Upper lobe of left lung (tissue), 6 donors: Measurements from ENCODE around the gene AVP. TPM values are rescaled to one million over a fixed set of nuclear protein-coding genes. Genes with fewer than 3 reads are reported as not detected.
"Not testable (repeated sequence)": the region's sequence is repeated elsewhere in the genome, so short reads cannot be mapped to it uniquely, and the experiment has no call there.

Source experiments
- ATAC-seq, 2 donors: fragments of 200-7000 bp; cut with Tn5 transposase; one replicate each; pipeline ENCODE4 v1.9.1; 2022; ENCODE audit warnings: mild to moderate bottlenecking in 2 of 2, moderate library complexity in 2 of 2; ENCODE audit not compliant: low FRiP score in 2 of 2
- DNase-seq, 2 donors: peaks; one replicate each; pipeline ENCODE4 v3.0.0-alpha.2; 2019 to 2020
- H3K27ac ChIP-seq, 4 donors: fragments of 200-600 bp; sonication (generic); one replicate each; pipeline ENCODE4 v1.5.1; 2016 to 2019
- H3K27me3 ChIP-seq, 4 donors: fragments of 200-600 bp; sonication (generic); one replicate each; pipeline ENCODE4 v1.5.1; 2017 to 2019
- H3K36me3 ChIP-seq, 4 donors: fragments of 200-600 bp; sonication (generic); one replicate each; pipeline ENCODE4 v1.5.1; 2016 to 2019
- H3K4me1 ChIP-seq, 4 donors: fragments of 200-600 bp; sonication (generic); one replicate each; pipeline ENCODE4 v1.5.1; 2018 to 2019
- H3K4me3 ChIP-seq, 4 donors: fragments of 200-600 bp; sonication (generic); one replicate each; pipeline ENCODE4 v1.5.1; 2017 to 2019; ENCODE audit warnings: mild to moderate bottlenecking in 2 of 4, moderate library complexity in 1 of 4
- H3K9me3 ChIP-seq, 4 donors: fragments of 200-600 bp; sonication (generic); one replicate each; pipeline ENCODE4 v1.5.1; 2018 to 2019
- EP300 ChIP-seq, 4 donors: sonication (generic); formaldehyde crosslinking; IDR thresholded peaks; one replicate each; pipeline ENCODE4 v1.5.1; 2017; ENCODE audit warnings: antibody characterized with exemption in 4 of 4, control low read depth in 2 of 4
- POLR2A ChIP-seq, 4 donors: fragments of 450-650 bp; IDR thresholded peaks; one replicate each; pipeline ENCODE4 v1.5.1; 2016 to 2017; ENCODE audit warnings: antibody characterized with exemption in 4 of 4, mild to moderate bottlenecking in 2 of 4
- POLR2AphosphoS5 ChIP-seq, 2 donors: sonication (generic); formaldehyde crosslinking; IDR thresholded peaks; one replicate each; pipeline ENCODE4 v1.5.1; 2017; ENCODE audit warnings: antibody characterized with exemption in 2 of 2
- WGBS, 2 donors: methylation state at CpG; one replicate each; pipeline ENCODE4 v1.1.5; 2017 to 2018; 5-methylcytosine and 5-hydroxymethylcytosine counted together
- total RNA-seq, 6 donors: library from RNA; depleted of rRNA in 4 of 6; stranded (reverse); fragments of >200 nt in 4 of 6; gene quantifications; one replicate each; pipeline versions ENCODE4 v1.1.0 to v1.2.1, GENCODE V29; 2016 to 2021
- TF ChIP-seq, protein P1 (sequence below), 6 experiments: fragments of 450-650 bp in 4 of 6; fragments of 200-600 bp in 2 of 6; sonication (generic) in 2 of 6; IDR thresholded peaks; one replicate each; pipeline ENCODE4 v1.5.1; 2016 to 2019; ENCODE audit warnings: antibody characterized with exemption in 6 of 6
- donor health status: DM: no; HTN: no; CAD: no; lungs with moderate emphysema.
- donor health status: DM: no; HTN: yes; CAD: no; lungs with severe emphysema.

The AVP gene
- total RNA-seq, 6 donors from 2014 or later = not detected

DNA sequence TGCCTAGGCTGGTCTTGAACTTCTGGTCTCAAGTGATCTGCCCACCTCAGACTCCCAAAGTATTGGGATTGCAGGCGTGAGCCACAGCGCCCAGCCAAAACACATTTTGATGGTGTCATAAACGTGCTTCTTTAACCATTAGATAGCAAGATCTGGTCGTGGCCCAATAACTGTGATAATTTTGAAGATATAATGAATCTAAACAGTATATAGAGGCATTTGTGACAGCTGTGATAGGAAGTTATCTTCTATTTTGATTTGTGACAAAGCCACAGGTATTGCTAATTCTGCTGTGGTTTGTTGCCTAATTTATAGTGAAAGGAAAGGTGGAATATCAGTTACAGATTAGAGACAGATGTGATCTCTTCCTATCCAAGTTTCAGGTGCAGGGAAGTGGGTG is 13.8 kb downstream of the AVP start:
- peaks cover 0 to 13% (median 9%) of the 10 kb centered on the region in 4 donors for H3K27me3 ChIP-seq
- no peaks in the 10 kb centered on the region for H3K9me3 ChIP-seq
- peaks cover 4 to 15% (median 12%) of the 10 kb centered on the region in 4 donors for H3K4me1 ChIP-seq
- H3K36me3 ChIP-seq = no peaks in the 10 kb centered on the region
- DNase-seq (no peak), ATAC-seq (no peak)
- no peak overlapping the region for H3K4me3 ChIP-seq
- no peak overlapping the region for H3K27ac ChIP-seq
- WGBS, 2 donors = 82 to 86% methylated on average over 4 of the region's 4 CpGs
- no peak for TF ChIP-seq POLR2AphosphoS5 (IDR thresholded peaks at IDR 0.05)
- no peak for TF ChIP-seq EP300 (IDR thresholded peaks at IDR 0.05)
- TF ChIP-seq, protein P1, sequence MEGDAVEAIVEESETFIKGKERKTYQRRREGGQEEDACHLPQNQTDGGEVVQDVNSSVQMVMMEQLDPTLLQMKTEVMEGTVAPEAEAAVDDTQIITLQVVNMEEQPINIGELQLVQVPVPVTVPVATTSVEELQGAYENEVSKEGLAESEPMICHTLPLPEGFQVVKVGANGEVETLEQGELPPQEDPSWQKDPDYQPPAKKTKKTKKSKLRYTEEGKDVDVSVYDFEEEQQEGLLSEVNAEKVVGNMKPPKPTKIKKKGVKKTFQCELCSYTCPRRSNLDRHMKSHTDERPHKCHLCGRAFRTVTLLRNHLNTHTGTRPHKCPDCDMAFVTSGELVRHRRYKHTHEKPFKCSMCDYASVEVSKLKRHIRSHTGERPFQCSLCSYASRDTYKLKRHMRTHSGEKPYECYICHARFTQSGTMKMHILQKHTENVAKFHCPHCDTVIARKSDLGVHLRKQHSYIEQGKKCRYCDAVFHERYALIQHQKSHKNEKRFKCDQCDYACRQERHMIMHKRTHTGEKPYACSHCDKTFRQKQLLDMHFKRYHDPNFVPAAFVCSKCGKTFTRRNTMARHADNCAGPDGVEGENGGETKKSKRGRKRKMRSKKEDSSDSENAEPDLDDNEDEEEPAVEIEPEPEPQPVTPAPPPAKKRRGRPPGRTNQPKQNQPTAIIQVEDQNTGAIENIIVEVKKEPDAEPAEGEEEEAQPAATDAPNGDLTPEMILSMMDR (IDR thresholded peaks at IDR 0.05) = no peak
- no peak for TF ChIP-seq POLR2A (IDR thresholded peaks at IDR 0.05)

DNA sequence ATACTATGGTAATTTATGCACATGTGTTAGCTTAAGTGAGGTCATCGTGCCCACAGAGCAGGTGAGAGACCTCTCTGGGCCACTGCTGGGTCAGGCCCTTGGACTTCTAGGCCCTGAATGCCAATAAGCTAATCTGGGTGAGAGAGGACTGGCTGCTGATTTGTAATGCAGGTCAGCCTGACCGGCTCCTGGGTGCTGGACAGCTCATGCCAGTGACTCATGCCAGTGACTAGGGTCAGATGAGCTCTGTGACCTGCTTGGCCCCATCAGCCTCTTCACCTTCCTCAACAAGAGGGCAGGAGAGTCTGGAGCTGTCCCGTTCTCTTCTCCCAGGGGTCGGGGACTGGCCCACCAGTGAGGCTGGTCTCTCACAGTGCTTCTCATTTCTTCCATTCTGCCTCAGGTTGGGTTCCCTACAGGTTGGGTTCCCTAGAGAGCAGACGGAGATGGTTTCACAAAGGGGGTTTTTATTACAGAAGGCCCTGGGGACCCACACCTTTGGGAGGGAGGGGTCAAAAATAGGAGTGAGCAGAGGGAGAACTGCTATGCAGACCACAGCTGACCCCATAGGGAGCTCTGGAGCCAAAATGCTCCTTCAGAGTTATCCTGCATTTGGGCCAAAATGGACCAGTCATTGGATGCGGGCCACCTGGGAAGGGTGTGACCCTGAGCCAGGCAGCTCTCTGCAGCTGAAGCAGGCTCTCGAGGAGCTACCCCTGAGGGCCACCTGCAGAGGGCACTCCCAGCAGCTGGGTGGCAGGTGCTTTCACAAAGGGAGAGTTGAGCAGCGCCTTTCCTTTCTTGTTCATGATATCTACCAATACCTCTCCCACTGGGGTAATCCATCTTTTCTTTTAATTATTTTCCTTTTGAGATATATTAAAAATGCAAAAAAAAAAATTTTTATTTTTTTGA is 15.3 kb downstream of the AVP start:
- ATAC-seq (peak in 1 of 2 donors; percentile 20), DNase-seq (no peak)
- no peaks in the 10 kb centered on the region for H3K9me3 ChIP-seq
- 84 to 85% methylated on average over 6 to 7 of the region's 8 CpGs for WGBS, 2 donors
- no peak overlapping the region for H3K27ac ChIP-seq
- no peak overlapping the region for H3K4me3 ChIP-seq
- H3K27me3 ChIP-seq = peaks cover 0 to 13% (median 9%) of the 10 kb centered on the region in 4 donors
- H3K4me1 ChIP-seq = peaks cover 4 to 15% (median 12%) of the 10 kb centered on the region in 4 donors
- no peaks in the 10 kb centered on the region for H3K36me3 ChIP-seq
- TF ChIP-seq POLR2A (IDR thresholded peaks at IDR 0.05) (no peak), POLR2AphosphoS5 (IDR thresholded peaks at IDR 0.05) (no peak), EP300 (IDR thresholded peaks at IDR 0.05) (no peak)
- TF ChIP-seq, protein P1 (IDR thresholded peaks at IDR 0.05) = no peak

DNA sequence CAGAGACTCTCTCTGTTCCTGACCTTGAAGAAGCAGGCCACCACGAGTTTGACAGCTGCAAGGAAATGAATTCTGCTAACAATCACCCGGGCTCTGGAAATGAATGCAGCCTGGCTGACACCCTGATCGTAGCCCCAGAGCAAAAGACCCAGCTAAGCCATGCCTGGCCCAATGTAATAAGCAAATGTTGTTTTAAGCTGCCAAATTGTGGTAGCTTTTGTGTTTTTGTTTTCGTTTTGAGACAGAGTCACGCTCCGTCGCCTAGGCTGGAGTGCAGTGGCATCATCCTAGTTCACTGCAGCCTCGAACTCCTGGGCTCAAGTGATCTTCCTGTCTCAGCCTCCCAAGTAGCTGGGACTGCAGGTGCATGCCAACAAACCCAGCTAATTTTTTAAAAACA is 16.4 kb downstream of the AVP start:
- no peak overlapping the region for H3K27ac ChIP-seq
- H3K9me3 ChIP-seq = no peaks in the 10 kb centered on the region
- peaks cover 4 to 15% (median 12%) of the 10 kb centered on the region in 4 donors for H3K4me1 ChIP-seq
- DNase-seq (no peak), ATAC-seq (no peak)
- TF ChIP-seq, protein P1 (IDR thresholded peaks at IDR 0.05) = no peak
- TF ChIP-seq POLR2AphosphoS5 (IDR thresholded peaks at IDR 0.05) (no peak), EP300 (IDR thresholded peaks at IDR 0.05) (no peak), POLR2A (IDR thresholded peaks at IDR 0.05) (no peak)
- H3K27me3 ChIP-seq = peaks cover 0 to 13% (median 9%) of the 10 kb centered on the region in 4 donors
- no peak overlapping the region for H3K4me3 ChIP-seq
- no peaks in the 10 kb centered on the region for H3K36me3 ChIP-seq
- 73% methylated on average over 8 of the region's 8 CpGs for WGBS, 2 donors

DNA sequence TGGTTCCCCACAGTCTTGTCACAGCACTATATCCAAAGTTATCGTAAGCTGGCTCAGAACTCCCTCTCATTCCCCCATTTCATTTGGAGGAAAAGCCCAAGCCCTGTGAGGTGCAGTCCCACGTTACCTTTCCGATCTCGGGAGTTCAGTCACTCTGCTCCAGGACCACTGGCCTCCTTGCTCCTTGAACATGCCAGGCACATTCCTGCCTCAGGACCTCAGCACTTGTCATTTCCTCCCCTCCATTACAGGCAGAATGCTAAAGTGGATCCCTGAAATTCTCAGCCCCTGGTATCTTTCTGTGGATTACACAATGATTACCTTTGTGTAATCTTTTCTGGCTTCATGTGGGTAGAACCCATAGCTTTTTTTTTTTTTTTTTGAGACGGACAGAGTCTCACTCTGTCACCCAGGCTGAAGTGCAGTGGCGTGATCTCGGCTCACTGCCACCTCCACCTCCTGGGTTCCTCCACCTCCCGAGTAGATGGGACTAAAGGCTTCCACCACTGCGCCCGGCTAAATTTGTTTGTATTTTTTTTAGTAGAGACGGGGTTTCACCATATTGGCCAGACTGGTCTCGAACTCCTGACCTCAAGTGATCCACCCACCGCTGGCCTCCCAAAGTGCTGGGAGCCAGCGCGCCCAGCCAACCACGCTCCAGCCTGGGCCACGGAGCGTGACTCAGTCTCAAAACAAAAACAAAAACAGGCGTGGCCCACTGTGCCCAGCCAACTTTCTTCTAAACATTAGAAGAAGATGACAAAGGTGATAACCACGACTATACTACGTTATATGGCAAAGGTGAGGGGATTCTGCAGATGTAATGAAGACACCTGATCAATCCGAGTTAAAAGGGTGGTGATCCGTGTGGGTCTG is 17.1 kb downstream of the AVP start:
- ATAC-seq (no peak), DNase-seq (no peak)
- 79% methylated on average over 23 of the region's 23 CpGs for WGBS, 2 donors
- Histone ChIP-seq H3K27ac (no peak overlapping the region), H3K9me3 (no peaks in the 10 kb centered on the region), H3K36me3 (no peaks in the 10 kb centered on the region), H3K4me1 (peaks cover 4 to 13% (median 11%) of the 10 kb centered on the region in 4 donors), H3K4me3 (no peak overlapping the region), H3K27me3 (peaks cover 0 to 13% (median 9%) of the 10 kb centered on the region in 4 donors)
- no peak for TF ChIP-seq POLR2A (IDR thresholded peaks at IDR 0.05)
- no peak for TF ChIP-seq EP300 (IDR thresholded peaks at IDR 0.05)
- TF ChIP-seq, protein P1 (IDR thresholded peaks at IDR 0.05) = no peak
- no peak for TF ChIP-seq POLR2AphosphoS5 (IDR thresholded peaks at IDR 0.05)

DNA sequence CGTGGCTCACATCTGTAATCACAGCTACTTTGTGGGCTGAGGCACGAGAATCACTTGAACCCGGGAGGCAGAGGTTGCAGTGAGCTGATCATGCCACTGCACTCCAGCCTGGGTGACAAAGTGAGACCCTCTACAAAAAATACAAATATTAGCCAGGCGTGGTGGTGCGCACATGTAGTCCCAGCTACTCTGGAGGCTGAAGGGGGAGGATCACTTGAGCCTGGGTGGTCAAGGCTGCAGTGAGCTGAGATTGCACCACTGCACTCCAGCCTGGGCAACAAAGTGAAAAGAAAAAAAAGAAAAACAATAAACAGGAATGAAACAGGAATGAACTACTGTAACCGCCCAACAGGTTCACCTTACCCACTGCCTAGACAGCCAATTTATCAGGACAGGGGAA is 20.4 kb downstream of the AVP start:
- 81 to 88% methylated on average over 6 of the region's 6 CpGs for WGBS, 2 donors

More for the DNA sequence above, 20.4 kb downstream of the AVP start:
- DNase-seq, H3K36me3 ChIP-seq, ATAC-seq, H3K4me3 ChIP-seq, H3K9me3 ChIP-seq, H3K4me1 ChIP-seq, H3K27me3 ChIP-seq: not testable (repeated sequence)
- H3K27ac ChIP-seq = peak overlapping the region in 1 of 4 donors; percentile 31
